ENCODE measurements around the gene IQSEC1.

IQSEC1 gene

DNA sequence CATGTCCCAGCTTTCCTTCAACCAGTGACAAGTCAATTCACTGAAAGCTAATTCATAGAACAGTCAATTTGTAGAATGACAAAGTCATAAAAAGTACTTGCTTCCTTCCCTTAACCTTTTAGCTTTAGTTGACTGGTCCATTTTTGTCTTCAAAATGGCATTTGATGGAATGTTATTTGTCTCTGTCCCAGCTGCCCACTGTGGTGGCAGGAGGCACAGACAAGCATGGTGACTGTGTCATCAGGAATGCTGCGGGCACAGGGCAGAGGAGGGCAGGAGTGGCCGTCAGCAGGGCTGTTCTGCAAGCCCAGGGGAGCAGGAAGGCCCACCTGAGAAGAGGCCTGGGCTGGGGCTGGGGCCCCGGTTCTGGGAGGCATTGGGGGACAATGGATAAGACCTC, 10.0 kb downstream of the IQSEC1 start:
- Histone ChIP-seq H3K4me1 (no peaks in the 10 kb centered on the region), H3K4me2 (ENCODE audit: low read length) (no peak overlapping the region), H3K27ac (no peak overlapping the region), H2AFZ (no peak overlapping the region), H3K9me3 (ENCODE audit: control insufficient read depth, low read length) (no peaks in the 10 kb centered on the region), H3K4me3 (ENCODE audit: low read depth, low read length) (no peak overlapping the region), H3K27me3 (ENCODE audit: control insufficient read depth, insufficient read depth, low read length) (no peaks in the 10 kb centered on the region), H3K79me2 (no peaks in the 10 kb centered on the region), H3K9ac (no peak overlapping the region), H3K36me3 (ENCODE audit: control insufficient read depth, insufficient read depth, low read length) (no peaks in the 10 kb centered on the region)
- TF ChIP-seq, protein P1, sequence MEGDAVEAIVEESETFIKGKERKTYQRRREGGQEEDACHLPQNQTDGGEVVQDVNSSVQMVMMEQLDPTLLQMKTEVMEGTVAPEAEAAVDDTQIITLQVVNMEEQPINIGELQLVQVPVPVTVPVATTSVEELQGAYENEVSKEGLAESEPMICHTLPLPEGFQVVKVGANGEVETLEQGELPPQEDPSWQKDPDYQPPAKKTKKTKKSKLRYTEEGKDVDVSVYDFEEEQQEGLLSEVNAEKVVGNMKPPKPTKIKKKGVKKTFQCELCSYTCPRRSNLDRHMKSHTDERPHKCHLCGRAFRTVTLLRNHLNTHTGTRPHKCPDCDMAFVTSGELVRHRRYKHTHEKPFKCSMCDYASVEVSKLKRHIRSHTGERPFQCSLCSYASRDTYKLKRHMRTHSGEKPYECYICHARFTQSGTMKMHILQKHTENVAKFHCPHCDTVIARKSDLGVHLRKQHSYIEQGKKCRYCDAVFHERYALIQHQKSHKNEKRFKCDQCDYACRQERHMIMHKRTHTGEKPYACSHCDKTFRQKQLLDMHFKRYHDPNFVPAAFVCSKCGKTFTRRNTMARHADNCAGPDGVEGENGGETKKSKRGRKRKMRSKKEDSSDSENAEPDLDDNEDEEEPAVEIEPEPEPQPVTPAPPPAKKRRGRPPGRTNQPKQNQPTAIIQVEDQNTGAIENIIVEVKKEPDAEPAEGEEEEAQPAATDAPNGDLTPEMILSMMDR (IDR thresholded peaks at IDR 0.05), result no peak

DNA sequence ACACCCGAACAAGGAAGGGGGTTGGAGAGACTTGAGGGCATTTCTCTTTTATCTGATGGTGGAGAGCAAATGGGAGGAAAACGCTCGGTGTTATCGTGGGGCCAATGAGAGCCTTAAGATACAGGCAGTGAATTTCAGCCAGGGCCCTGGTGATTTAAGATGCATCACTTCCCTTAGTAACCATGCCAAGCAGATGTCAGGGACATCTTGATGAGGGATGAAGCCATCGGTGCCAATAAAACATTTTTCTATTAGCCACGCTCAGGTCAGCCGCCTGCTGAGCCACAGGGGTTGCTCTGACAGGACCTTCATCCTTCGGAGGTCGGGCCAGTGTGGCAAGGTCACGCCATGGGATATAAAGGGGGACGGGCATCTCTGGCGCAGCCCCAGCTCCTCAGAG, 10.6 kb downstream of the IQSEC1 start:
- TF ChIP-seq, protein P1 (IDR thresholded peaks at IDR 0.05), result no peak
- H3K9ac ChIP-seq, result no peak overlapping the region
- no peaks in the 10 kb centered on the region for H3K4me1 ChIP-seq
- H3K79me2 ChIP-seq, result no peaks in the 10 kb centered on the region
- H3K27ac ChIP-seq, result no peak overlapping the region
- H3K9me3 ChIP-seq (ENCODE audit: control insufficient read depth, low read length), result no peaks in the 10 kb centered on the region
- H3K27me3 ChIP-seq (ENCODE audit: control insufficient read depth, insufficient read depth, low read length), result no peaks in the 10 kb centered on the region
- no peak overlapping the region for H2AFZ ChIP-seq
- H3K4me2 ChIP-seq (ENCODE audit: low read length), result no peak overlapping the region
- no peaks in the 10 kb centered on the region for H3K36me3 ChIP-seq (ENCODE audit: control insufficient read depth, insufficient read depth, low read length)
- no peak overlapping the region for H3K4me3 ChIP-seq (ENCODE audit: low read depth, low read length)

DNA sequence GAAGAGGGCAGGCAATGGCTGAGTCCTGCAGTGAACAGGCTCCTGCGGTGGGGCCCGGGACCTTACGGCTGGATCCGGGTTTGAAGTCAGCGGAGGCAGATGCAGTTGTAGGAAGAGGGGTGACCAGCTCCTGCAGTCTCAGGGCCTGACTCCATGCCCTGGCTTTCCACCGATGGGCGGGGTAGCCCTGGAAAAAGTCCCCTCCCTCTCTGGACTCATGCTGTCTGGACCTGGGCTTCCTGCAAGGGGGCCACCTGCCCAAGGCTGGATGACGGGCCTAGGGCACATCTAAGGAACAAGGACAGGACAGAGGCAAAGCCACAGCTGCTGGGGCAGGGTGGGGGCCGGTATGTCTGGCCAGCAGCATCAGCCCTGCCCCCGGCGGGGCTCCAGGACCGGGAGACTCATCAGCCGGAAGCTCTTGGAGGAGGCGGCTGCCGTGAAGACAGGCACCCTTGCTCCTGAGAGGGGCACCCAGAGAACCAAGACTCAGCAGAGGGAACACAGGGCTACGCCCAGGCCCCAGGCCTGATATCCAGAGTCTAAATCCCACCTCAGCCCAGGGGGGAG, 12.8 kb downstream of the IQSEC1 start:
- H3K9ac ChIP-seq, result no peak overlapping the region

DNA sequence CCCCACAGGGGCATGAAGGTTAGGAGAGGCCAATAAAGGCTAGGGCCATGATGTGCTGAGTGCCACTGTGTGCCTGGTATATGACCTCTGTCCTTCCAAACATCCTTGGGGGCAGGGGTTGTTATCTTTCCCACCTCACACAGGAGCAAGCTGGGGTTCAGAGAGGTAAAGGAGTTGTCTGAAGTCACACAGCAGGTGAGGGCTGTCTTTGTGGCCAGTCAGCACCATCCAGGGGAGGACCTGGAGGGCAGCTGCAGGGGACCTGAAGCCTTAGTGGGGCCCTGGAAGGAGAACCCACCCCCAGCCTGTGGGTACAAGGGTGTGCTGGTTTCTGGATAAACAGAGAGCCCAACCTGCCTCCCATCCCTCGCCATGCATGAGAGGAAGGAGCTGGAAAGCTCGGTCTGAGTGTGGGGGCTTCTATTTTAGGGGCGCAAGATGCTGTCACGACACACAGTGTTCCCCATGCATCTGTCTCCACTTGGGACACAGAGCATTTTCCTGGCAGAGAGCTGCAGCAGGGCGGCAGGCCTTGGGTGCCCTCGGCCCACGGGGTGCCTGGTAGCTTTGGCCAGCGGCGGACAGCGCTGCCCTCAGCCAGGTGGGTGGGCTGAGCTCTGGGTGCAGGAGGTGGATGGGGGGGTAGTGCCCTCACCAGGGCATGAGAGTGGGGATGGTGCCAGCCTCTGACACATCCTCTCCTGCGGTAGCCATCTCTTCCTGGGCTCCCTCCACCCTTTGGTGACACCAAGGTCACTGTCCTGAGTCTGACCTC, 14.7 kb downstream of the IQSEC1 start:
- no peak overlapping the region for H3K9ac ChIP-seq
- H3K4me1 ChIP-seq, result no peaks in the 10 kb centered on the region

More for the DNA sequence above, 12.8 kb downstream of the IQSEC1 start:
- Histone ChIP-seq H3K79me2 (no peaks in the 10 kb centered on the region), H3K4me3 (ENCODE audit: low read depth, low read length) (no peak overlapping the region), H3K36me3 (ENCODE audit: control insufficient read depth, insufficient read depth, low read length) (no peaks in the 10 kb centered on the region), H3K27ac (no peak overlapping the region), H3K4me1 (no peaks in the 10 kb centered on the region), H3K4me2 (ENCODE audit: low read length) (no peak overlapping the region), H3K9me3 (ENCODE audit: control insufficient read depth, low read length) (no peaks in the 10 kb centered on the region), H3K27me3 (ENCODE audit: control insufficient read depth, insufficient read depth, low read length) (no peaks in the 10 kb centered on the region), H2AFZ (no peak overlapping the region)
- TF ChIP-seq, protein P1 (IDR thresholded peaks at IDR 0.05), result no peak

More for the DNA sequence above, 14.7 kb downstream of the IQSEC1 start:
- H2AFZ ChIP-seq, result no peak overlapping the region
- no peaks in the 10 kb centered on the region for H3K36me3 ChIP-seq (ENCODE audit: control insufficient read depth, insufficient read depth, low read length)
- no peak overlapping the region for H3K4me3 ChIP-seq (ENCODE audit: low read depth, low read length)
- TF ChIP-seq, protein P1 (IDR thresholded peaks at IDR 0.05), result no peak
- no peaks in the 10 kb centered on the region for H3K27me3 ChIP-seq (ENCODE audit: control insufficient read depth, insufficient read depth, low read length)
- H3K4me2 ChIP-seq (ENCODE audit: low read length), result no peak overlapping the region
- no peaks in the 10 kb centered on the region for H3K9me3 ChIP-seq (ENCODE audit: control insufficient read depth, low read length)
- no peaks in the 10 kb centered on the region for H3K79me2 ChIP-seq
- H3K27ac ChIP-seq, result no peak overlapping the region

All from parathyroid adenoma (tissue), 2 donors.